ENCODE data around the gene SYPL2.
A peak's percentile ranks its signal among the peaks of the same experiment; 100 is the strongest.

DNA sequence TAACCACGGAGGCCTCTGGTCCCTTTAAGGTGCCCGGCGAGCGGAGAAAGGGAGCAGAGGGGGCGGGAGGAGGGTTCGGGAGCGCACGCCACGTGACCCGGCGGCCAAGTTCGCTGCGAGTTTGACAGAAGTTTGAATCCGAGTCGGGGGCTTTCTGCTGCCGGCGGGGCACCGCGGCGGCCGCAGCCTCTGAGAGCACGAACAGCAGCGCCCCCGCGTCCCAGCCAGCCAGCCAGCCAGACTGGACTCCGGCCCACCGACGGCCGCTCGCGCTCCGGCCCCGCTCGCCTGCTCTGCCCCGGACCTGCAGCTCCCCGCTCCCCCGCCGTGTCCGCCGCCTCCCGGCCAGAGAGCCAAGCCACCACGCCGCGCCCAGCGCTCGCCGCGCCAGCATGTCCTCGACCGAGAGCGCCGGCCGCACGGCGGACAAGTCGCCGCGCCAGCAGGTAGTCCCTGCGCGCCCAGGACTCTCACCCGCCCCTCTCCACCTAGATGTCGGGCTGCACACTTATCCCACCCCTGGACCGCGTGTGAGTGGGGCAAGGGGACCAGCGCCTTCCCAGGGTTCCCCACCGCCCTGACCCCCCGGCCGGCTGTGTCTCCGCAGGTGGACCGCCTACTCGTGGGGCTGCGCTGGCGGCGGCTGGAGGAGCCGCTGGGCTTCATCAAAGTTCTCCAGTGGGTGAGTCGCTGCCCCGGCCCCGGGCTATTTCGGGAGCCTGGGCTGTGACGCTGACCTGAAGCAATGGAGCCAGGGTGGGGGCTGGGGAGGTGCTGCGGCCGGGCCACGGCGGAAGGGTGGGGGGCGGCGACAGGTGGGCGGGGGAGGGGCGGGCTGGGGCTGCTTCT is at the start of gene SYPL2:
- peak in 1 of 3 donors; percentile 27 for TF ChIP-seq CTCF (IDR thresholded peaks at IDR 0.05)
- no peak for TF ChIP-seq EP300 (IDR thresholded peaks at IDR 0.05)

Measured in ovary (tissue), 3 donors.